Ascending aorta (tissue), 2 donors: Measurements from ENCODE around the gene FAM200A. TPM values are rescaled to one million over a fixed set of nuclear protein-coding genes. Genes with fewer than 3 reads are reported as not detected.

Experiments
- DNase-seq, 2 donors: peaks; one replicate each; pipeline ENCODE4 v3.0.0-alpha.2; 2019; ENCODE audit warnings: low spot score in 2 of 2
- H3K27ac ChIP-seq, 2 donors: fragments of 200-600 bp; sonication (generic); one replicate each; pipeline ENCODE4 v1.5.1; 2016 to 2017; ENCODE audit warnings: mild to moderate bottlenecking in 1 of 2
- H3K27me3 ChIP-seq: fragments of 200-600 bp; sonication (generic); one replicate; pipeline ENCODE4 v1.5.1; 2017
- H3K36me3 ChIP-seq, 2 donors: fragments of 200-600 bp; sonication (generic); one replicate each; pipeline ENCODE4 v1.5.1; 2016
- H3K4me1 ChIP-seq, 2 donors: fragments of 200-600 bp; sonication (generic); one replicate each; pipeline ENCODE4 v1.5.1; 2016 to 2017; ENCODE audit warnings: mild to moderate bottlenecking in 1 of 2
- H3K4me3 ChIP-seq, 2 donors: fragments of 200-600 bp; sonication (generic); one replicate each; pipeline ENCODE4 v1.5.1; 2016 to 2017; ENCODE audit warnings: mild to moderate bottlenecking in 1 of 2
- H3K9me3 ChIP-seq, 2 donors: fragments of 200-600 bp; sonication (generic); one replicate each; pipeline ENCODE4 v1.5.1; 2016
- CTCF ChIP-seq, 3 experiments: fragments of 200-600 bp in 2 of 3; fragments of 450-650 bp in 1 of 3; sonication (generic) in 2 of 3; IDR thresholded peaks; one replicate each; pipeline ENCODE4 v1.5.1; 2016 to 2019; ENCODE audit warnings: antibody characterized with exemption in 3 of 3, mild to moderate bottlenecking in 1 of 3, moderate library complexity in 1 of 3
- intact Hi-C: fragments of 100-400 bp; cut with DNase I; formaldehyde crosslinking; loops from one replicate; pipeline ENCODE4 v1.15.1; 2023
- total RNA-seq: library from RNA; depleted of rRNA; stranded (reverse); fragments of >200 nt; gene quantifications from one replicate; pipeline ENCODE4 v1.1.0, GENCODE V29; 2016

FAM200A gene
- total RNA-seq, 1 donor from 2014 or later = 0.64 TPM

GRCh38 chr7:99543916-99544315, 8.0 kb downstream of the FAM200A start:
- H3K4me3 ChIP-seq = no peak overlapping the region
- peaks cover 11 to 19% of the 10 kb centered on the region in 2 donors for H3K36me3 ChIP-seq
- H3K27ac ChIP-seq = no peak overlapping the region
- TF ChIP-seq CTCF (IDR thresholded peaks at IDR 0.05) = no peak
- DNase-seq = no peak
- H3K27me3 ChIP-seq = no peaks in the 10 kb centered on the region
- peaks cover 16 to 56% of the 10 kb centered on the region in 2 donors for H3K9me3 ChIP-seq
- intact Hi-C loops = no loop called here
- no peaks in the 10 kb centered on the region for H3K4me1 ChIP-seq

GRCh38 chr7:99543081-99543671, 8.7 kb downstream of the FAM200A start:
- Histone ChIP-seq H3K9me3 (peaks cover 16 to 63% of the 10 kb centered on the region in 2 donors), H3K4me1 (no peaks in the 10 kb centered on the region), H3K36me3 (peaks cover 9 to 14% of the 10 kb centered on the region in 2 donors), H3K4me3 (no peak overlapping the region), H3K27ac (no peak overlapping the region), H3K27me3 (no peaks in the 10 kb centered on the region)
- no peak for DNase-seq
- intact Hi-C loops = no loop called here
- TF ChIP-seq CTCF (IDR thresholded peaks at IDR 0.05) = no peak

- Histone ChIP-seq H3K9me3 (peaks cover 16 to 53% of the 10 kb centered on the region in 2 donors), H3K27me3 (no peaks in the 10 kb centered on the region), H3K4me1 (no peaks in the 10 kb centered on the region), H3K36me3 (peaks cover 0 to 4% of the 10 kb centered on the region in 2 donors), H3K27ac (no peak overlapping the region), H3K4me3 (no peak overlapping the region)
- intact Hi-C loops = no loop called here
- DNase-seq = no peak
- TF ChIP-seq CTCF (IDR thresholded peaks at IDR 0.05) = no peak
These were observed 10.7 kb downstream of the FAM200A start for GRCh38 chr7:99541212-99541611.

- peaks cover 16 to 59% of the 10 kb centered on the region in 2 donors for H3K9me3 ChIP-seq
- H3K27me3 ChIP-seq = no peaks in the 10 kb centered on the region
- DNase-seq = no peak
- intact Hi-C loops = no loop called here
- no peak for TF ChIP-seq CTCF (IDR thresholded peaks at IDR 0.05)
- no peak overlapping the region for H3K27ac ChIP-seq
- H3K36me3 ChIP-seq = peaks cover 0 to 4% of the 10 kb centered on the region in 2 donors
- H3K4me3 ChIP-seq = no peak overlapping the region
- H3K4me1 ChIP-seq = no peaks in the 10 kb centered on the region
These were observed 11.4 kb downstream of the FAM200A start for GRCh38 chr7:99540542-99540941.

GRCh38 chr7:99539213-99539811, 12.6 kb downstream of the FAM200A start:
- Histone ChIP-seq H3K36me3 (peaks cover 0 to 4% of the 10 kb centered on the region in 2 donors), H3K9me3 (peaks cover 19 to 64% of the 10 kb centered on the region in 2 donors), H3K27ac (no peak overlapping the region), H3K4me3 (no peak overlapping the region), H3K4me1 (no peaks in the 10 kb centered on the region), H3K27me3 (no peaks in the 10 kb centered on the region)
- TF ChIP-seq CTCF (IDR thresholded peaks at IDR 0.05) = no peak
- no peak for DNase-seq
- intact Hi-C loops = no loop called here
